Body of pancreas (tissue), 4 donors: ENCODE data around the gene POFUT1. TPM values are rescaled to one million over a fixed set of nuclear protein-coding genes. Genes with fewer than 3 reads are reported as not detected.

Experiments
- ATAC-seq: fragments of 150-250 bp; one replicate; pipeline ENCODE4 v1.9.1; 2016
- DNase-seq, 4 donors: peaks; one replicate each; pipeline ENCODE4 v3.0.0-alpha.2; 2019
- H3K27ac ChIP-seq, 4 donors: fragments of 200-600 bp; sonication (generic); 1 replicate in 3 of 4; 2 replicates in 1 of 4; pipeline versions ENCODE4 v1.5.1 to v1.6.1; 2016 to 2019; ENCODE audit warnings: mild to moderate bottlenecking in 1 of 4, mixed read lengths in 1 of 4, moderate library complexity in 1 of 4
- H3K27me3 ChIP-seq, 2 donors: fragments of 200-600 bp; sonication (generic); one replicate each; pipeline ENCODE4 v1.6.0; 2016; ENCODE audit warnings: mild to moderate bottlenecking in 1 of 2
- H3K36me3 ChIP-seq, 2 donors: fragments of 200-600 bp; sonication (generic); replicated peaks in 1 of 2; 2 replicates each; pipeline ENCODE4 v1.5.1; 2016; ENCODE audit warnings: low read depth in 2 of 2; ENCODE audit not compliant: insufficient read depth in 1 of 2
- H3K4me1 ChIP-seq: fragments of 200-600 bp; sonication (generic); one replicate; pipeline ENCODE4 v1.6.0; 2016
- H3K4me3 ChIP-seq, 2 donors: fragments of 200-600 bp; sonication (generic); 1 replicate in 1 of 2; 2 replicates in 1 of 2; pipeline ENCODE4 v1.5.1; 2016 to 2019
- H3K9me3 ChIP-seq, 3 donors: fragments of 200-600 bp; sonication (generic); 1 replicate in 2 of 3; 2 replicates in 1 of 3; pipeline ENCODE4 v1.5.1; 2016
- POLR2A ChIP-seq, 3 donors: fragments of 450-650 bp; IDR thresholded peaks; one replicate each; pipeline ENCODE4 v1.6.1; 2016; ENCODE audit warnings: antibody characterized with exemption in 3 of 3, mild to moderate bottlenecking in 2 of 3
- WGBS, 2 donors: methylation state at CpG; one replicate each; pipeline ENCODE4 v1.1.5; 2017; 5-methylcytosine and 5-hydroxymethylcytosine counted together
- intact Hi-C: fragments of 100-400 bp; cut with DNase I; formaldehyde crosslinking; loops from one replicate; pipeline ENCODE4 v1.15.1; 2023
- total RNA-seq, 2 donors: library from RNA; depleted of rRNA; stranded (reverse); fragments of >200 nt; gene quantifications; one replicate each; pipeline ENCODE4 v1.1.0, GENCODE V29; 2016
- TF ChIP-seq, protein P1 (sequence below), 7 experiments: fragments of 450-650 bp in 4 of 7; fragments of 200-600 bp in 3 of 7; sonication (generic) in 3 of 7; IDR thresholded peaks; one replicate each; pipeline ENCODE4 v1.5.1; 2016 to 2019; ENCODE audit warnings: antibody characterized with exemption in 7 of 7

The POFUT1 gene
- total RNA-seq, 2 donors from 2014 or later = 12.2 to 23.6 TPM

GRCh38 chr20:32205843-32206759 lies 1.6 kb upstream of the POFUT1 start:
- TF ChIP-seq, protein P1, sequence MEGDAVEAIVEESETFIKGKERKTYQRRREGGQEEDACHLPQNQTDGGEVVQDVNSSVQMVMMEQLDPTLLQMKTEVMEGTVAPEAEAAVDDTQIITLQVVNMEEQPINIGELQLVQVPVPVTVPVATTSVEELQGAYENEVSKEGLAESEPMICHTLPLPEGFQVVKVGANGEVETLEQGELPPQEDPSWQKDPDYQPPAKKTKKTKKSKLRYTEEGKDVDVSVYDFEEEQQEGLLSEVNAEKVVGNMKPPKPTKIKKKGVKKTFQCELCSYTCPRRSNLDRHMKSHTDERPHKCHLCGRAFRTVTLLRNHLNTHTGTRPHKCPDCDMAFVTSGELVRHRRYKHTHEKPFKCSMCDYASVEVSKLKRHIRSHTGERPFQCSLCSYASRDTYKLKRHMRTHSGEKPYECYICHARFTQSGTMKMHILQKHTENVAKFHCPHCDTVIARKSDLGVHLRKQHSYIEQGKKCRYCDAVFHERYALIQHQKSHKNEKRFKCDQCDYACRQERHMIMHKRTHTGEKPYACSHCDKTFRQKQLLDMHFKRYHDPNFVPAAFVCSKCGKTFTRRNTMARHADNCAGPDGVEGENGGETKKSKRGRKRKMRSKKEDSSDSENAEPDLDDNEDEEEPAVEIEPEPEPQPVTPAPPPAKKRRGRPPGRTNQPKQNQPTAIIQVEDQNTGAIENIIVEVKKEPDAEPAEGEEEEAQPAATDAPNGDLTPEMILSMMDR (IDR thresholded peaks at IDR 0.05) = no peak
- TF ChIP-seq POLR2A (IDR thresholded peaks at IDR 0.05) = no peak
- Histone ChIP-seq H3K4me1 (peaks cover 82% of the 10 kb centered on the region), H3K9me3 (no peaks in the 10 kb centered on the region), H3K36me3 (no peaks in the 10 kb centered on the region), H3K27ac (peak overlapping the region in 3 of 4 donors; percentile 88 to 93 (median 92)), H3K27me3 (no peaks in the 10 kb centered on the region), H3K4me3 (peak overlapping the region in 1 of 2 donors; percentile 76)
- intact Hi-C loops = no loop called here
- 17 to 21% methylated on average over 8 of the region's 8 CpGs for WGBS, 2 donors
- DNase-seq (no peak), ATAC-seq (no peak)

- Histone ChIP-seq H3K4me3 (peak overlapping the region; percentile 57 to 76), H3K27ac (peak overlapping the region; percentile 76 to 93 (median 90)), H3K27me3 (no peaks in the 10 kb centered on the region), H3K4me1 (peaks cover 73% of the 10 kb centered on the region), H3K9me3 (no peaks in the 10 kb centered on the region), H3K36me3 (no peaks in the 10 kb centered on the region)
- intact Hi-C loops = no loop called here
- no peak for TF ChIP-seq POLR2A (IDR thresholded peaks at IDR 0.05)
- TF ChIP-seq, protein P1 (IDR thresholded peaks at IDR 0.05) = no peak
- WGBS, 2 donors = 3 to 9% methylated on average over 8 to 17 of the region's 40 CpGs
- DNase-seq (no peak), ATAC-seq (no peak)
Observed at GRCh38 chr20:32206760-32207625, 687 bp upstream of the POFUT1 start.

- no peak for ATAC-seq
- WGBS, 2 donors = 50 to 55% methylated on average over 13 of the region's 13 CpGs
- no peaks in the 10 kb centered on the region for H3K9me3 ChIP-seq
- H3K27me3 ChIP-seq = no peaks in the 10 kb centered on the region
- peaks cover 57% of the 10 kb centered on the region for H3K4me1 ChIP-seq
- TF ChIP-seq, protein P1 (IDR thresholded peaks at IDR 0.05) = no peak
- no peak for TF ChIP-seq POLR2A (IDR thresholded peaks at IDR 0.05)
- H3K4me3 ChIP-seq = peak overlapping the region; percentile 61 to 63
- DNase-seq = no peak
- no peaks in the 10 kb centered on the region for H3K36me3 ChIP-seq
- H3K27ac ChIP-seq = peak overlapping the region in 3 of 4 donors; percentile 5 to 93 (median 92)
- intact Hi-C loops = no loop called here
Observed at GRCh38 chr20:32208499-32209154, 947 bp downstream of the POFUT1 start.

DNA sequence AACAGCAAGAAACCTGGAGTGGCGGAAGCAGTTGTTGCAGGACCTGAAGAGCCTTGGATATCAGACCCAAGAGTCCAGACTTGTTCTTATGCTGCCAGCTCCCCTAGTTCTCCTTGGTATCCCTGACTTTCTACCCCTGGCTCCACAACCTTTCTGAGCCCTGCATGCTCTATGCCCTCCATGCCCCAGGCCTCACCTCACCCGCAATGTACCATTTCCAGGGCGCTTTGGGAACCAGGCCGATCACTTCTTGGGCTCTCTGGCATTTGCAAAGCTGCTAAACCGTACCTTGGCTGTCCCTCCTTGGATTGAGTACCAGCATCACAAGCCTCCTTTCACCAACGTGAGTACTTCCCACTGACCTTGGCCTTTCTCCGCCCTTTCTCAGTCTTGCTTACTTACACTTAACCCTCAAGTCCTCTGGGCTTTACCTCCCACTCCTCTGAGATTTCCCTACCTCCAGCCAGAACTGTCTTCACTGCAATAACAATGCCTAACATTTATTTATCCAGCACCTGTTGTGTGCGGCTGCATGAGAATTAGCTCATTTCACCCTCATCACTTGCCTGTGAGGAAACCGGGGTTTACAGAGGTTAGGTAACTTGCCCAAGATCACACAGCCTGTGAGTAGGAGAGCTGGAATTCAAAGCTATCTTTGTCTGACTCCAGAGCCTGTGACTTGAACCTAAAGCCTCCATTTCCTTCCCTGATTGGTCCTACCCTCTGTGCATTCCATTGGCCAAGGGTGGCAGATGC lies 2.3 kb downstream of the POFUT1 start:
- no peak for DNase-seq
- TF ChIP-seq, protein P1 (IDR thresholded peaks at IDR 0.05) = no peak
- TF ChIP-seq POLR2A (IDR thresholded peaks at IDR 0.05) = no peak
- peaks cover 43% of the 10 kb centered on the region for H3K4me1 ChIP-seq
- ATAC-seq = no peak
- no peaks in the 10 kb centered on the region for H3K27me3 ChIP-seq
- no peak overlapping the region for H3K4me3 ChIP-seq
- WGBS, 2 donors = 58 to 59% methylated on average over 8 to 9 of the region's 9 CpGs
- no peaks in the 10 kb centered on the region for H3K36me3 ChIP-seq
- no peaks in the 10 kb centered on the region for H3K9me3 ChIP-seq
- no peak overlapping the region for H3K27ac ChIP-seq
- intact Hi-C loops = no loop called here
